ENCODE measurements around the gene ATN1. TPM values are rescaled to one million over a fixed set of nuclear protein-coding genes. Genes with fewer than 3 reads are reported as not detected.

Gene ATN1
- total and polyA plus RNA-seq, 9 of the 15 experiments (the other 6 are each of a cell fraction or from before 2014, with no cell fraction given): 0.15 to 49.8 (median 2.7) TPM

DNA sequence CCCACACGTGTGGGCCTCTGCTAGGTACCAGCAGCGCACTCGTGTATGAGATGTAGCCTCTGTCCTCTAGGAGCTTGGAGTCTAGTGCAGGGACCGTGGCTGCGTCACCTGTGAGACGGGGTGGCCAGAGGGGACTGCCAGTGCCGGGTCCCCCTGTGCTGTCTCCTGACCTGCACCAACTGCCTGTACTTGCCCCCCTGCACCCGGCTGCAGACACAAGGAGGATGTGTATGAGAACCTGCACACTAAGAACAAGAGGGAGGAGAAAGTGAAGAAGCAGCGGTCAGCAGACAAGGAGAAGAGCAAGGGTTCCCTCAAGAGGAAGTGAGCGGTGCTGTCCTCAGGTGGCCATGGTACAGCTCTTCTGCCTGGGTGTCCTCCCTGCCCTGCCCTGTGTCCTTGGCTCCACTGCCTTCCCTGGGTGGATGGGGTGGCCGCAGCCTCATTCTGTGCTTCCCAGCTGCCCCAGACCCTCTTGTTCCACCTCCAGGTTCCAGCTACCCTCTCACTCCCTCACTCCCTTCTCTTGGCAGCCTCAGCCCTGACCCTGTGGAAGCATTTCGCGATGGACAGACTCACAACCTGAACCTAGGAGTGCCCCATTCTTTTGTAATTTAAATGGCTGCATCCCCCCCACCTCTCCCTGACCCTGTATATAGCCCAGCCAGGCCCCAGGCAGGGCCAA is 33.0 kb downstream of the ATN1 start:
- H3K36me3 ChIP-seq (ENCODE audit: control insufficient read depth, insufficient read depth, low read length): peaks cover 13% of the 10 kb centered on the region; the same call in 1 of the 3 replicates
- peak overlapping the region; percentile 42 for H3K4me3 ChIP-seq
- no TSS peak for BruUV-seq (replicated peaks)
- no peaks in the 10 kb centered on the region for H3K9me1 ChIP-seq (ENCODE audit: control insufficient read depth, insufficient read depth, low read length)
- H3K27ac ChIP-seq (ENCODE audit: extremely low read depth, low read depth, low read length): peak overlapping the region; percentile 96
- ATAC-seq: peak; percentile 50
- peak in 1 of 4 experiments; percentile 65 for DNase-seq (ENCODE audit: extremely low read depth in 1 of 4, low spot score in 3 of 4)
- in situ Hi-C loops (cut with MboI): no loop called here
- H3K4me1 ChIP-seq (replicated peaks in 1 of 2; ENCODE audit: control insufficient read depth in 2 of 2, insufficient read depth in 2 of 2, low read length in 2 of 2): peaks cover 41 to 72% of the 10 kb centered on the region in 2 experiments
- FAIRE-seq: peak; percentile 81
- WGBS (ENCODE audit: insufficient coverage, low coverage, missing lambda C conversion rate): 70% methylated on average over 11 of the region's 13 CpGs
- peak overlapping the region; percentile 95 for H3K4me2 ChIP-seq (ENCODE audit: insufficient read depth, low read length)
- peaks cover 10% of the 10 kb centered on the region; the same call in 2 of the 3 replicates for H3K79me2 ChIP-seq (ENCODE audit: control insufficient read depth, insufficient read depth, low read length)
- intact Hi-C loops (cut with micrococcal nuclease): loop anchor here (1.0 to 10.0 kb wide), 3 partner anchors 14 to 224 kb away; partner anchors contain the start of gene PEX5
- no peaks in the 10 kb centered on the region for H3K27me3 ChIP-seq (ENCODE audit: control insufficient read depth in 2 of 2, insufficient read depth in 2 of 2, low read length in 2 of 2)
- peak overlapping the region; percentile 89 for H2AFZ ChIP-seq (ENCODE audit: low read depth, low read length)
- no peaks in the 10 kb centered on the region for H4K20me1 ChIP-seq (replicated peaks; ENCODE audit: control insufficient read depth, insufficient read depth, low read length)
- ChIA-PET CTCF (ENCODE audit: low intra/inter-chr PET ratio) (interaction anchor here (1.4 to 1.8 kb wide), 3 partner anchors 16 to 91 kb away, joined by 4 to 13 read pairs (median 5); partner anchors contain the start of genes C12orf57 and RNU7-1), POLR2A (interaction anchor here (0.6 to 8.0 kb wide), 16 partner anchors 9 to 406 kb away, joined by 3 to 98 read pairs (median 4); partner anchors contain the start of genes C12orf57, RNU7-1, SPSB2 and TPI1)
- peak overlapping the region; percentile 92 to 96 for H3K9ac ChIP-seq (ENCODE audit: insufficient read depth in 1 of 2, low read depth in 2 of 2, low read length in 2 of 2)
- no peaks in the 10 kb centered on the region for H3K9me3 ChIP-seq (replicated peaks; ENCODE audit: control insufficient read depth, insufficient read depth, low read depth, low read length)
- TF ChIP-seq RAD21 (CRISPR knock-in tag; conservative IDR thresholded peaks at IDR 0.05 in 1 of 2, IDR thresholded peaks at IDR 0.05 in 1 of 2): peak; percentile 58 to 67
- TF ChIP-seq, protein P1, sequence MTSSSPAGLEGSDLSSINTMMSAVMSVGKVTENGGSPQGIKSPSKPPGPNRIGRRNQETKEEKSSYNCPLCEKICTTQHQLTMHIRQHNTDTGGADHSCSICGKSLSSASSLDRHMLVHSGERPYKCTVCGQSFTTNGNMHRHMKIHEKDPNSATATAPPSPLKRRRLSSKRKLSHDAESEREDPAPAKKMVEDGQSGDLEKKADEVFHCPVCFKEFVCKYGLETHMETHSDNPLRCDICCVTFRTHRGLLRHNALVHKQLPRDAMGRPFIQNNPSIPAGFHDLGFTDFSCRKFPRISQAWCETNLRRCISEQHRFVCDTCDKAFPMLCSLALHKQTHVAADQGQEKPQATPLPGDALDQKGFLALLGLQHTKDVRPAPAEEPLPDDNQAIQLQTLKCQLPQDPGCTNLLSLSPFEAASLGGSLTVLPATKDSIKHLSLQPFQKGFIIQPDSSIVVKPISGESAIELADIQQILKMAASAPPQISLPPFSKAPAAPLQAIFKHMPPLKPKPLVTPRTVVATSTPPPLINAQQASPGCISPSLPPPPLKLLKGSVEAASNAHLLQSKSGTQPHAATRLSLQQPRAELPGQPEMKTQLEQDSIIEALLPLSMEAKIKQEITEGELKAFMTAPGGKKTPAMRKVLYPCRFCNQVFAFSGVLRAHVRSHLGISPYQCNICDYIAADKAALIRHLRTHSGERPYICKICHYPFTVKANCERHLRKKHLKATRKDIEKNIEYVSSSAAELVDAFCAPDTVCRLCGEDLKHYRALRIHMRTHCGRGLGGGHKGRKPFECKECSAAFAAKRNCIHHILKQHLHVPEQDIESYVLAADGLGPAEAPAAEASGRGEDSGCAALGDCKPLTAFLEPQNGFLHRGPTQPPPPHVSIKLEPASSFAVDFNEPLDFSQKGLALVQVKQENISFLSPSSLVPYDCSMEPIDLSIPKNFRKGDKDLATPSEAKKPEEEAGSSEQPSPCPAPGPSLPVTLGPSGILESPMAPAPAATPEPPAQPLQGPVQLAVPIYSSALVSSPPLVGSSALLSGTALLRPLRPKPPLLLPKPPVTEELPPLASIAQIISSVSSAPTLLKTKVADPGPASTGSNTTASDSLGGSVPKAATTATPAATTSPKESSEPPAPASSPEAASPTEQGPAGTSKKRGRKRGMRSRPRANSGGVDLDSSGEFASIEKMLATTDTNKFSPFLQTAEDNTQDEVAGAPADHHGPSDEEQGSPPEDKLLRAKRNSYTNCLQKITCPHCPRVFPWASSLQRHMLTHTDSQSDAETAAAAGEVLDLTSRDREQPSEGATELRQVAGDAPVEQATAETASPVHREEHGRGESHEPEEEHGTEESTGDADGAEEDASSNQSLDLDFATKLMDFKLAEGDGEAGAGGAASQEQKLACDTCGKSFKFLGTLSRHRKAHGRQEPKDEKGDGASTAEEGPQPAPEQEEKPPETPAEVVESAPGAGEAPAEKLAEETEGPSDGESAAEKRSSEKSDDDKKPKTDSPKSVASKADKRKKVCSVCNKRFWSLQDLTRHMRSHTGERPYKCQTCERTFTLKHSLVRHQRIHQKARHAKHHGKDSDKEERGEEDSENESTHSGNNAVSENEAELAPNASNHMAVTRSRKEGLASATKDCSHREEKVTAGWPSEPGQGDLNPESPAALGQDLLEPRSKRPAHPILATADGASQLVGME (CRISPR knock-in tag; IDR thresholded peaks at IDR 0.05): no peak
- no peak for TF ChIP-seq JUN (IDR thresholded peaks at IDR 0.05; ENCODE audit: borderline replicate concordance, low read depth, low read length)
- no peak for TF ChIP-seq JUN (CRISPR knock-in tag; IDR thresholded peaks at IDR 0.05; ENCODE audit: borderline replicate concordance)
- TF ChIP-seq, protein P2, sequence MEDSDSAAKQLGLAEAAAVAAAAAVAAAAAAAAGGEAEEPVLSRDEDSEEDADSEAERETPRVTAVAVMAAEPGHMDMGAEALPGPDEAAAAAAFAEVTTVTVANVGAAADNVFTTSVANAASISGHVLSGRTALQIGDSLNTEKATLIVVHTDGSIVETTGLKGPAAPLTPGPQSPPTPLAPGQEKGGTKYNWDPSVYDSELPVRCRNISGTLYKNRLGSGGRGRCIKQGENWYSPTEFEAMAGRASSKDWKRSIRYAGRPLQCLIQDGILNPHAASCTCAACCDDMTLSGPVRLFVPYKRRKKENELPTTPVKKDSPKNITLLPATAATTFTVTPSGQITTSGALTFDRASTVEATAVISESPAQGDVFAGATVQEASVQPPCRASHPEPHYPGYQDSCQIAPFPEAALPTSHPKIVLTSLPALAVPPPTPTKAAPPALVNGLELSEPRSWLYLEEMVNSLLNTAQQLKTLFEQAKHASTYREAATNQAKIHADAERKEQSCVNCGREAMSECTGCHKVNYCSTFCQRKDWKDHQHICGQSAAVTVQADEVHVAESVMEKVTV (CRISPR knock-in tag; IDR thresholded peaks at IDR 0.05): 0 out of 2 replicates have a peak, but pooled peaks have one; percentile 27
- no peak for TF ChIP-seq TAF15 (IDR thresholded peaks at IDR 0.05; ENCODE audit: low read depth, low read length)
- TF ChIP-seq ELF1 (tag; IDR thresholded peaks at IDR 0.05): no peak
- TF ChIP-seq GABPB1 (CRISPR knock-in tag; IDR thresholded peaks at IDR 0.05): peak; percentile 38; the same call in 1 of the 2 replicates
- no peak for TF ChIP-seq KDM5B (IDR thresholded peaks at IDR 0.05; ENCODE audit: insufficient replicate concordance, low read depth, low read length)
- TF ChIP-seq SPI1 (IDR thresholded peaks at IDR 0.05; ENCODE audit: borderline replicate concordance, low read depth, low read length): peak; percentile 65; the same call in 1 of the 2 replicates

Data from K562 (cell line).